ENCODE measurements around the gene DDX24. TPM values are rescaled to one million over a fixed set of nuclear protein-coding genes. Genes with fewer than 3 reads are reported as not detected.
A peak's percentile ranks its signal among the peaks of the same experiment; 100 is the strongest.

The DDX24 gene
- total and polyA plus RNA-seq, 5 experiments from 2014 or later = 185 to 319 (median 274) TPM

GRCh38 chr14:94005324-94006073, 75.5 kb downstream of the DDX24 start:
- DNase-seq (no peak), ATAC-seq (peak in 1 of 2 donors; percentile 45)
- no peak overlapping the region for H3K27ac Mint-ChIP-seq
- H3K9me3 Mint-ChIP-seq = no peaks in the 10 kb centered on the region
- POLR2A ChIA-PET = no interaction called here
- H3K4me1 Mint-ChIP-seq = peaks cover 12 to 37% (median 24%) of the 10 kb centered on the region in 4 donors
- peaks cover 6 to 35% (median 20%) of the 10 kb centered on the region in 5 donors for H3K27me3 Mint-ChIP-seq
- H3K4me3 Mint-ChIP-seq = no peak overlapping the region
- H3K36me3 Mint-ChIP-seq = no peaks in the 10 kb centered on the region

GRCh38 chr14:94004015-94004414, 77.0 kb downstream of the DDX24 start:
- peaks cover 6 to 35% (median 20%) of the 10 kb centered on the region in 5 donors for H3K27me3 Mint-ChIP-seq
- no peak for ATAC-seq
- H3K27ac Mint-ChIP-seq = peak overlapping the region in 1 of 10 donors; percentile 53
- H3K9me3 Mint-ChIP-seq = no peaks in the 10 kb centered on the region
- no peaks in the 10 kb centered on the region for H3K36me3 Mint-ChIP-seq
- H3K4me1 Mint-ChIP-seq = peaks cover 8 to 25% (median 17%) of the 10 kb centered on the region in 4 donors
- POLR2A ChIA-PET = interaction anchor here (1.0 kb wide), 1 partner anchor 127 kb away, joined by 3 read pairs; no protein-coding TSS in a partner anchor
- no peak for DNase-seq
- H3K4me3 Mint-ChIP-seq = no peak overlapping the region

DNA sequence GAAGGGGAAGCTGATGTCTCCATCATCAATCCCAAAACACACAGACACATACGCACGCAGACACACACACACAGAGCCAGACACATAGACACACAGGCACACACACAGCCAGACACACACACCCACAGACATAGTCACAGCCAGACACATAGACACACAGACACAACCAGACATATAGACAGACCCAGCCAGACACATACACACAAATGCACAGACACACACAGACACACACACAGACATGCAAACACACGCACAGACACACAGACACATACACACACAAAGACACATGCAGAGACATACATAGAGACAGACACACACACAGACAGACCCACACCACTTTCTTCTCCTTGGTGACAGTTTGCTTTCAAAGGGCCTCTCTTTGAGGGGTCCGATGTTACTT, 77.6 kb downstream of the DDX24 start:
- no peak for DNase-seq
- Mint-ChIP-seq H3K27ac (peak overlapping the region in 2 of 10 donors; percentile 1 to 5), H3K36me3 (no peaks in the 10 kb centered on the region), H3K4me1 (peaks cover 8 to 18% (median 14%) of the 10 kb centered on the region in 4 donors), H3K9me3 (no peaks in the 10 kb centered on the region), H3K4me3 (no peak overlapping the region), H3K27me3 (peaks cover 6 to 35% (median 20%) of the 10 kb centered on the region in 5 donors)
- POLR2A ChIA-PET = interaction anchor here (1.0 kb wide), 1 partner anchor 127 kb away, joined by 3 read pairs; no protein-coding TSS in a partner anchor
- ATAC-seq = no peak

DNA sequence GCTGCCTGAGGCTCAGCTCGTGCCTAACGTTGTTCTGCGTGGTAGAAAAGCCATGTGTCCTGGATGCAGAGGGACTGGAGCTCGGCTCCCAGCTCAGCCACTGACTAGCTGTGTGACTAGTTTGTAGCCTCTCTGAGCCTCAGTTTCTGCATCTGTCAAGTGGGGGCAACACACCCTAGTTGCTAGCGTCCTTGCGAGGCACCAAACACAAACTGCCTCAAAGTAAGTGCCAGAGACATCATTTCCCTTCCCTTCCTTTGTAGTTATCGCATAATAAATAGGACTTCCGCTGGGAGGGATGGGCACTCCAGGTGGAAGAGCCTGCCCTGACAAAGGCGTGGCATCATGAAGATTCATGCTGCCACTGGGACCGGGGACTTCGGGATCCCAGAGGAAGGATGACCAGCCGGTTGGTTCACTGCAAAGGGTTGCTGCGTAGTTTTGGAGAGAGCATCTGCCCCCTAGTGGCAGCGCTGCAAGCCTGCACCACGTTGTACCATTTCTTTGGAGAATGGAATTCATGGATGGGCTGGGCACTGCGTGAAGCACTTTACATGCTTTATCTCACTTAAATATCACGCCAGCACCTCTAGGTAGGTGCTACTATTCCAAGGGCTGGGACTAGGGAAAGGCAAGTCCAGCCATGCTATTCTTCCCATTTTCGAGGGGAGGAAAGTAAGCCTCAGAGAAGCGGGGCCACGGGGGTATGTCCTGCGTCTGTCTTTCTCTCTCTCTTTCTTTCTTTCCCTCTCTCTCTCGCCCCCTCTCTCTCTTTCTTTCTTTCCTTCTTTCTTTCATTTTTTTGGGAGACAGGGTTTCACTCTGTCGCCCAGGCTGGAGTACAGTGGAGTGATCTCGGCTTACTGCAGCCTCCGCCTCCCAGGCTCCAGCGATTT, 79.3 kb downstream of the DDX24 start:
- POLR2A ChIA-PET = interaction anchor here (0.6 to 1.4 kb wide), 6 partner anchors 16 to 63 kb away, joined by 3 to 7 read pairs (median 4); no protein-coding TSS in a partner anchor
- Mint-ChIP-seq H3K9me3 (no peaks in the 10 kb centered on the region), H3K4me3 (peak overlapping the region in 5 of 10 donors; percentile 1 to 61 (median 27)), H3K4me1 (peaks cover 6 to 12% (median 8%) of the 10 kb centered on the region in 4 donors), H3K36me3 (no peaks in the 10 kb centered on the region), H3K27me3 (peaks cover 6 to 35% (median 16%) of the 10 kb centered on the region in 5 donors), H3K27ac (peak overlapping the region in 1 of 10 donors; percentile 55)
- ATAC-seq (peak; percentile 81 to 90), DNase-seq (peak in 9 of 10 donors; percentile 17 to 59 (median 51))

- DNase-seq = no peak
- H3K4me1 Mint-ChIP-seq = peaks cover 6 to 12% (median 9%) of the 10 kb centered on the region in 4 donors
- POLR2A ChIA-PET = interaction anchor here (1.4 kb wide), 2 partner anchors 30 to 62 kb away, joined by 4 to 7 read pairs; no protein-coding TSS in a partner anchor
- H3K4me3 Mint-ChIP-seq = no peak overlapping the region
- ATAC-seq = peak in 1 of 2 donors; percentile 10
- H3K36me3 Mint-ChIP-seq = no peaks in the 10 kb centered on the region
- no peaks in the 10 kb centered on the region for H3K9me3 Mint-ChIP-seq
- H3K27ac Mint-ChIP-seq = no peak overlapping the region
- H3K27me3 Mint-ChIP-seq = peaks cover 6 to 35% (median 16%) of the 10 kb centered on the region in 5 donors
Measured at GRCh38 chr14:94001016-94001415, 80.0 kb downstream of the DDX24 start.

- POLR2A ChIA-PET = interaction anchor here (1.4 kb wide), 1 partner anchor 61 kb away, joined by 7 read pairs; no protein-coding TSS in a partner anchor
- DNase-seq (no peak), ATAC-seq (no peak)
- Mint-ChIP-seq H3K27ac (peak overlapping the region in 2 of 10 donors; percentile 28 to 40), H3K4me1 (peaks cover 6 to 13% (median 11%) of the 10 kb centered on the region in 4 donors), H3K36me3 (no peaks in the 10 kb centered on the region), H3K9me3 (no peaks in the 10 kb centered on the region), H3K27me3 (peaks cover 6 to 32% (median 11%) of the 10 kb centered on the region in 5 donors), H3K4me3 (no peak overlapping the region)
Measured at GRCh38 chr14:94000267-94000666, 80.7 kb downstream of the DDX24 start.

- ATAC-seq = no peak
- Mint-ChIP-seq H3K27ac (peak overlapping the region in 2 of 10 donors; percentile 28 to 71), H3K9me3 (no peaks in the 10 kb centered on the region), H3K36me3 (no peaks in the 10 kb centered on the region), H3K4me1 (peaks cover 6 to 13% (median 11%) of the 10 kb centered on the region in 4 donors), H3K4me3 (no peak overlapping the region), H3K27me3 (peaks cover 3 to 25% (median 7%) of the 10 kb centered on the region in 5 donors)
- POLR2A ChIA-PET = interaction anchor here (0.9 to 1.8 kb wide), 3 partner anchors 32 to 60 kb away, joined by 3 to 5 read pairs (median 3); no protein-coding TSS in a partner anchor
- no peak for DNase-seq
Measured at GRCh38 chr14:93999573-93999972, 81.4 kb downstream of the DDX24 start.

DNA sequence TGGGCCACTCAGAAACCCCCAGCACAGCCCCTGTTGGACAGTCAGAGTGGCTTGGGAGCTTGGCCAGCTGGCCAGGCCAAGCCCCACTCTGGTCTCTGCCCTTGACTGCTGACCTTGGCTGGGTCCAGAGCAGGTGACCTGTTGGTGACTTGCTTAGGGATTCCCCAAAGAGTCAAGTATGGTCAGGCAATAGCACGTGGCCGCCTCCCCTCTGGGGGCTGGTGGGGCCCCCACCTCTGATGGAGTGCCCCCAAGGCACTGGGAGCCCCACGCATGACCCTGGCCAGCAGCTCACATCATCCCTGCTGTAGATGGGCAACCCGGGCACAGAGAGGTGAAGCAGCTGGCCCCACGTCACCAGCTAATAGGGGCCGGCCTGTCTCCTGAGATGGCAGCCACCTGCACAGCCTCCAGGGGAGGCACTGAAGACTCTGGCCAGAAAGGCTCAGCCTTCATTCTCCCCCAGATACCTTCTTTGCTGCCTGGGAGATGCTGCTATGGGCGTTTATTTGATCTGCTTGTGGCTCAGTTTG, 82.1 kb downstream of the DDX24 start:
- no peak for ATAC-seq
- H3K4me3 Mint-ChIP-seq = no peak overlapping the region
- DNase-seq = no peak
- peak overlapping the region in 1 of 10 donors; percentile 71 for H3K27ac Mint-ChIP-seq
- peaks cover 3 to 22% (median 7%) of the 10 kb centered on the region in 5 donors for H3K27me3 Mint-ChIP-seq
- POLR2A ChIA-PET = interaction anchor here (0.9 to 1.8 kb wide), 3 partner anchors 31 to 59 kb away, joined by 3 to 5 read pairs (median 3); no protein-coding TSS in a partner anchor
- peaks cover 6 to 13% (median 11%) of the 10 kb centered on the region in 4 donors for H3K4me1 Mint-ChIP-seq
- H3K36me3 Mint-ChIP-seq = no peaks in the 10 kb centered on the region
- no peaks in the 10 kb centered on the region for H3K9me3 Mint-ChIP-seq

Other genes with a start within 250 kb of the DDX24 start
- gene FAM181A, start 153.9 kb downstream of the DDX24 start, total RNA-seq = not detected
- gene FAM181A, start 153.9 kb downstream of the DDX24 start, polyA plus RNA-seq = not detected
- gene ASB2, start 104.6 kb downstream of the DDX24 start, total RNA-seq = 1 to 10 TPM; 1.5 to 1.8 TPM
- gene ASB2, start 104.6 kb downstream of the DDX24 start, polyA plus RNA-seq = 1 to 10 TPM in 1 of 3 donors, not detected in 2; 2.0 TPM
- gene CCDC197, start 83.9 kb downstream of the DDX24 start, total RNA-seq = not detected
- gene CCDC197, start 83.9 kb downstream of the DDX24 start, polyA plus RNA-seq = not detected
- gene OTUB2, start 54.9 kb downstream of the DDX24 start, total RNA-seq = under 1 TPM; 0.16 to 0.22 TPM
- under 1 TPM; 0.10 to 0.23 (median 0.11) TPM for gene OTUB2, start 54.9 kb downstream of the DDX24 start, polyA plus RNA-seq
- 1 to 10 TPM; 6.9 to 8.4 TPM for gene IFI27L1, start 108 bp upstream of the DDX24 start, total RNA-seq
- gene IFI27L1, start 108 bp upstream of the DDX24 start, polyA plus RNA-seq = 1 to 10 TPM; 4.3 to 7.9 (median 6.6) TPM
- gene IFI27, start 29.5 kb upstream of the DDX24 start, total RNA-seq = 1 to 10 TPM in 1 of 2 experiments, not detected in 1; 1.8 TPM
- not detected for gene IFI27, start 29.5 kb upstream of the DDX24 start, polyA plus RNA-seq
- gene IFI27L2, start 48.4 kb upstream of the DDX24 start, total RNA-seq = 10 to 100 TPM; 27.5 to 29.5 TPM
- 10 to 100 TPM; 59.3 to 86.5 (median 64.2) TPM for gene IFI27L2, start 48.4 kb upstream of the DDX24 start, polyA plus RNA-seq
- gene PPP4R4, start 93.1 kb upstream of the DDX24 start, total RNA-seq = 1 to 10 TPM in 1 of 2 experiments, under 1 TPM in 1; 0.52 to 1.5 TPM
- gene PPP4R4, start 93.1 kb upstream of the DDX24 start, polyA plus RNA-seq = under 1 TPM in 2 of 3 donors, not detected in 1; 0.07 to 0.16 TPM
- not detected for gene SERPINA10, start 212.1 kb upstream of the DDX24 start, total RNA-seq
- gene SERPINA10, start 212.1 kb upstream of the DDX24 start, polyA plus RNA-seq = not detected
- not detected for gene SERPINA6, start 242.1 kb upstream of the DDX24 start, total RNA-seq
- gene SERPINA6, start 242.1 kb upstream of the DDX24 start, polyA plus RNA-seq = not detected